Nephron progenitor cell (in vitro differentiated cells): ENCODE results near the gene PRCD.
A peak's percentile ranks its signal among the peaks of the same experiment; 100 is the strongest.

Source experiments
- DNase-seq: peaks from one replicate; pipeline ENCODE4 v3.0.0; 2021
- H3K27ac Mint-ChIP-seq: 2 replicates; pipeline ENCODE4 v1.8.0; 2021; ENCODE audit warnings: mild to moderate bottlenecking, moderate library complexity, mixed read lengths
- H3K27me3 Mint-ChIP-seq: 2 replicates; pipeline ENCODE4 v1.8.0; 2021; ENCODE audit warnings: mild to moderate bottlenecking, low read depth, mixed read lengths; ENCODE audit not compliant: poor library complexity
- H3K36me3 Mint-ChIP-seq: 2 replicates; pipeline ENCODE4 v1.8.0; 2021; ENCODE audit warnings: low read depth, mixed read lengths
- H3K4me1 Mint-ChIP-seq: 2 replicates; pipeline ENCODE4 v1.8.0; 2021; ENCODE audit warnings: mixed read lengths
- H3K4me3 Mint-ChIP-seq: 2 replicates; pipeline ENCODE4 v1.8.0; 2021; ENCODE audit warnings: mild to moderate bottlenecking, moderate library complexity, mixed read lengths
- H3K9me3 Mint-ChIP-seq: 2 replicates; pipeline ENCODE4 v1.8.0; 2021; ENCODE audit warnings: mild to moderate bottlenecking, moderate library complexity, mixed read lengths
- CTCF ChIP-seq: fragments of 200-600 bp; sonication (generic); IDR thresholded peaks from 2 replicates; pipeline ENCODE4 v1.5.0; 2021; ENCODE audit warnings: antibody characterized with exemption

PRCD gene

DNA sequence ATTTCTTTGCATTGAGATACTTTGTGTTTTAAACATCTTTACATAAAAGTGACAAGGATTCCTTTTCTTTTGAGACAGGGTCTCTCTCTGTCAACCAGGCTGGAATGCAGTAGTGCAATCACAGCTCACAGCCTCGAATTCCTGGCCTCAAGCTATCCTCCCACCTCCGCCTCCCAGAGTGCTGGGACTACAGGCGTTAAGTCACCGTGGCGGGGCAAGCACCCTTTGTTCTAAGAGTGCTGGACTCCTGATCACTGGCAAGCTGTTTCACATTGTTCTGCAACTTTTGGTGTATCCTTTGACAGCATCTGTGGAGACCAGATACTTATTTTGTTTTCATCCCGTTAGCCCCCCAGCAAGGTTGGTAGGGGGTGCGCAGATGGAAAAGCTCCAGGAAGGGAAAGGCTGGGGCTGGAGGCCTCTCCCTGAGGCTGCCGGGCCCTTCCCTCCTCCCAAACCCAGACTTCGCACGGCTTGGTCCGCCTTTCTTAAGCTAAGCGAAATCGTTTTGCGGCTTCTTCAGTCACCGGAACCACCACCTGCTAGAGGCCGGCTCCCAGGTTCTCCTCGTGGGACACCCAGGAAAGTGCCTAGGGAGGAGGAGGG, 44.7 kb downstream of the PRCD start:
- H3K36me3 Mint-ChIP-seq = peaks cover 5% of the 10 kb centered on the region
- H3K4me1 Mint-ChIP-seq = peaks cover 40% of the 10 kb centered on the region
- H3K9me3 Mint-ChIP-seq = peaks cover 12% of the 10 kb centered on the region
- DNase-seq = peak; percentile 25
- H3K27ac Mint-ChIP-seq = no peak overlapping the region
- peak overlapping the region; percentile 72 for H3K4me3 Mint-ChIP-seq
- TF ChIP-seq CTCF = no peak
- H3K27me3 Mint-ChIP-seq = peaks cover 85% of the 10 kb centered on the region

DNA sequence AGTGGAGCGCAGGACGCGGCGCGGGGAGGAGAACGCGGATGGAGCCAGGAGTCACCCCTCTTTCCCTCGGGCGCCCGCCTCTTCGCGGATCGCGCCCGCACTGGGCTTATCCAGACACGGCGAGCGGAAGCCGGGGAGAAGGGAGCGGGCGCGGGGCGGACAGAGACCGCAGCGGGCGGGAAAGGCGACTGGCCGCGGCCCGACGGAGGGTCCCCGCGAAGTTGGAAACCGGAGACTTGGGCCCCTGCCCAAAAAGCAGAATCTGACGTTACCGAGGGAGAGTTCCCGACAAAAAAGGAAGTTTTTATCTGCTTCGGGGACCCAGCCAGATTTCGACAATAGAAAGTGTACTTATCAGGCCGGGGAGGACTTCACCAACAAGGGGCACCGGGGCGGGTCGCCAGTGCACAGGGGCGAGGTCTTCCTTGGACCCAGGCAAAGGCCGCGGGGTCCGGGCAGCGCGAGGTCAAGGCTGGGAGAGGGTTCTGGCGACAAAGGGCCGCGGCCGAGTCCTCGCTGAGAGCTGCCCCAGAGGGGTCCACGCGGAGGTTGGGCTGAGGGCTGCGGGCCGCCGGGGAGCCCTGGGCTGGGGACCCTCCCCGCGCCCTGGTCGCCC, 45.3 kb downstream of the PRCD start:
- Mint-ChIP-seq H3K4me1 (peaks cover 44% of the 10 kb centered on the region), H3K27me3 (peaks cover 91% of the 10 kb centered on the region), H3K36me3 (peaks cover 5% of the 10 kb centered on the region), H3K27ac (no peak overlapping the region), H3K9me3 (peaks cover 15% of the 10 kb centered on the region), H3K4me3 (peak overlapping the region; percentile 72)
- peak; percentile 56 for DNase-seq
- TF ChIP-seq CTCF = no peak

DNA sequence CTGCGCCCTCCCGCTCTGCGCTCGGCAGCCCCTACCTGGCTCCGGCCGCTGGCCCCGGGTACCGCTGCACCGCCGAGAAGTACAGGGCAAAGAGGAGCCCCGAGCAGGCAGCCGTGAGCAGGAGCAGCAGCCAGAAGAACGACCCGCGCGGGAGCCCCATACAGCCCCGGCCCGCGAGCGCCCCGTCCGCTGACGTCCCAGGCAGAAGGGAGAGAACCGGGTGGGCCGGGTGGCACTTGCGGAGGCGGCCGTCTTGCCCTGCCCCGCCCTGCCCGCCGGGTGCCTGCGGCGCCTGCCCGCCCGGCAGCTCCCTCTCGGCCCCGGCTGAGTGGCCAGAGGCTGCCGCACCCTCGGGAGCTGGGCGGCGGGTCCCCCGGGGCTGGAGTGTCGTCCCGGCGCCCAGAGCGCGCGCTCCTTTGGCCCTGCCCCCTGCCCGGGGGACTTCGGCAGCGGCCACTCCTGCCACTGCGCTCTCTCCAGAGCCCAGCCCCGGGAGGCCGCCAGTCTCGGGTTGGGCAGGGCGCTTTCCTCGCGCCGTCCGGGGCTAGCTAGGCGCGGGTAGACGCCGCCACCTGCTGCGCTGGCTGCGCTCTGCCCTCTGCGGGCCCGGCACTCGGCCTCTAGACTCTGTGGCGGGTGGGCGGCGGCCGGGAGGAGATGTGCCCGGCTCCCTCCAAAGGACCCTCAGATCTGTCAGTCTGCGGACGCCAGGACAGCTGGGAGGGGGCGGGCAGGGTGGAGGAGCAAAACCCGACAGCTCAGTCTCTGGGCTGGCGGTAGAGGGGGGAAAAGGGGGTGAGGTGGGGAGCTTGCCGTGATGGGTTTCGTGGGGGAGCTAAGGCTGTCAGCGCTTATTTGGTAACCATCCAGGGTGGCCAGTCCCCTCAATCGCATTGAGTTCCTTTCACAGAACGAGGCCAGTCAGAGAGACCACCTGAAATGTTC, 46.1 kb downstream of the PRCD start, which contains the start of gene ST6GALNAC2:
TSS of gene ST6GALNAC2 (minus strand) at position 212 of the 945 bp plus-strand sequence. CDS start at position 160, 52 bp downstream.
- Mint-ChIP-seq H3K4me3 (peak within 1 kb of the TSS; percentile 72), H3K27ac (no peak within 1 kb of the TSS), H3K9me3 (peaks cover 15% of the 10 kb centered on the region), H3K36me3 (peaks cover 5% of the 10 kb centered on the region), H3K4me1 (peaks cover 39% of the 10 kb centered on the region), H3K27me3 (peaks cover 94% of the 10 kb centered on the region)
- TF ChIP-seq CTCF = no peak
- peak; percentile 64 for DNase-seq

DNA sequence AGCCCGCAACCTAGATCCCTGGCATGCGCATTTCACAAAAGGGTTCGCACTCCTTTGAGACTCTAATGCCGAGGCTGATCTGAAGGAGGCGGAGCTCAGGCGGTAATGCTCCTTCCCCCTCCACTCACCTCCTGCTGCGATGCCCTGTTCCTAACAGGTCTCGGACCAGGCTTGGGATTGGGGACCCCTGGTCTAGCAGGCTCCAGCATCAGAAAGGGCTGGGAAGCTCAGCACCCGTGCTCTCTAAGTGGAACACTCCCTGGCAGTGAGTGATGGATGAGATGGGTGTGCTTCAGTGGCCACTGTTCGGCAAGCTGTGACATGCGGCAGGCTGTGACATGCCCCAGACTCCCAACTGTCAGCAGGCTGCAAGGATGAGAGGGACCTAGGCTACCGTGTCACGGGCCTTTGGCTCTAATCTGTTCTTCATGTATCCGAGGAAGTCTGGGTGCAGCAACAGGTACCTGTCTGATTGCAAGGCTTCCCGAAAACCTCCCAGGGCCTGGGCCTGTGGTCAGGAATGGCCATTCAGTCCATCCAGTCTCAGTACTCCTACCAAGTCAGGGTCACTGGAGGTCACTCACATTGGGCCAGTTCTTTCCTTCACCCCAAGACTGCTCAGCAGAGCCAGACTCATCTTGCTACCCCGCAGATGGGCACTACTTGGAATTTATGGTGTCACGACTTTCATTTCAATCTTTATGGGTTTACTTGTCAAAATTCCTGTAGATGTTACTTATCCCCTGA, 47.1 kb downstream of the PRCD start:
- Mint-ChIP-seq H3K36me3 (peaks cover 5% of the 10 kb centered on the region), H3K27me3 (peaks cover 84% of the 10 kb centered on the region), H3K4me1 (peaks cover 32% of the 10 kb centered on the region), H3K27ac (no peak overlapping the region), H3K4me3 (peak overlapping the region; percentile 40), H3K9me3 (peaks cover 15% of the 10 kb centered on the region)
- TF ChIP-seq CTCF = no peak
- peak; percentile 43 for DNase-seq

- H3K27ac Mint-ChIP-seq = no peak overlapping the region
- no peak for TF ChIP-seq CTCF
- H3K4me3 Mint-ChIP-seq = peak overlapping the region; percentile 28
- peaks cover 33% of the 10 kb centered on the region for H3K4me1 Mint-ChIP-seq
- no peak for DNase-seq
- H3K36me3 Mint-ChIP-seq = peaks cover 5% of the 10 kb centered on the region
- peaks cover 15% of the 10 kb centered on the region for H3K9me3 Mint-ChIP-seq
- peaks cover 74% of the 10 kb centered on the region for H3K27me3 Mint-ChIP-seq
Measured at GRCh38 chr17:76588182-76588581, 48.3 kb downstream of the PRCD start.
